HG03175 (cell line): ENCODE data around the gene NUB1.

Experiments
- ATAC-seq: cut with Tn5 transposase; IDR thresholded peaks from one replicate; pipeline ENCODE4 v1.9.1; 2021; ENCODE audit warnings: mild to moderate bottlenecking, moderate library complexity; ENCODE audit not compliant: unreplicated experiment

Gene NUB1

GRCh38 chr7:151374726-151375125, 33.1 kb downstream of the NUB1 start:
- ATAC-seq: no peak

DNA sequence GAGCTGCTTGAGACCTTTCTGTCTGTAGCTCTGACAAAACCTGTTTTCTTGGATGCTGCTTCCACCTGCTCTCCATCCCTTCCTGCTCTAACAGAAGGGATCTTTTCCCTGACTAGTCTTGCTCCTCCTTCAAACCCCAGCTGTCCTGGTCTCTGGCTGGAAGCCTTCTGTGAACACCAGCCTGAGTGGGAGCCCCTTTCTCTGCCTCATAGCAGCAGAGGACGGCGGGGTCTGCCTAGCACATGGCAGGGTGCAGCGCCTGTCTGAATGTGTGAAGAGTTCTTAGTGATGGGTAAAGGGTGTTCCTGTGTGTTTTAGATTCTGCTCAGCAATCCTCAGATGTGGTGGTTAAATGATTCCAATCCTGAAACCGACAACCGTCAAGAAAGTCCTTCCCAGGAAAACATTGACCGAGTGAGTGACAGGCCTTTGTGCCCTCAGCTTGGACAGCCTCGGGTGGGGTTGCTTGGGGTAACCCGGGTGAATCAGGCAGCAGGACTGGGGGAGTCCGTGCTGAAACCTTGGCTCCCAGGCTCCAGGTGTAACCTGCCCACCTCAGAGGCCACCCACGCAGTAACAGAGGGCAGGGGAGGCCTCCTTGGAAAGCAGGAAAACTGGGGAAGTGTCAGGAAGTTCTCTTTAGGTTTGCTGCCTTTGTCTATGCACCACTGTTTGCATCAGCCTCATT, 34.1 kb downstream of the NUB1 start:
- ATAC-seq: no peak

DNA sequence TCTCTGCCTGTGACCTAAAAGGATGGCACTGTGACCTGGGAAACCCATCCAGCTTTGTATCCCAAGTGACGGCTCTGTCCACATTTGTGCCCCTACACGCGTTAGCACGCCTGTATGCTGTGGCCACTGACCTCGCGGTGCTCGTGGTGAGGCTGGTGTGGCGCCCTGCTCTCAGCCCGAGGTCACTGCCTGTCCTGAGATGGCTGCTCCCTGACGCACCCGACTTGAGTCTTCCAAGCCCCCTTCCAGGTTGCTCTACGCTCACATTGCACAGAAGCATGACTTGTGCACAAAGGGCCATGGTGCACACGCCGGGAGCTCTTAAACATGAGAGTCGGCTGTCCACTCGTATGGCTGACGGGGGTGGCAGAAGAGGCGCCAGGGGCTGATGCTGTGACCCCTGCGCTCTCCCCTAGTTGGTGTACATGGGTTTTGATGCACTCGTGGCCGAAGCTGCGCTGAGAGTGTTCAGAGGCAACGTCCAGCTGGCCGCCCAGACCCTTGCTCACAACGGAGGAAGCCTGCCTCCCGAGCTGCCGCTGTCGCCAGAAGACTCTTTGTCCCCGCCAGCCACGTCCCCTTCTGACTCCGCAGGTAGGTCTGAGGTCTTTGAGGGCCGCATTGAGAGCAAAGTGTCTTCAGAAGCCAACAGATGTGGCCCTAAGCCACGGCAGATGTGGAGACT, 34.7 kb downstream of the NUB1 start:
- no peak for ATAC-seq

DNA sequence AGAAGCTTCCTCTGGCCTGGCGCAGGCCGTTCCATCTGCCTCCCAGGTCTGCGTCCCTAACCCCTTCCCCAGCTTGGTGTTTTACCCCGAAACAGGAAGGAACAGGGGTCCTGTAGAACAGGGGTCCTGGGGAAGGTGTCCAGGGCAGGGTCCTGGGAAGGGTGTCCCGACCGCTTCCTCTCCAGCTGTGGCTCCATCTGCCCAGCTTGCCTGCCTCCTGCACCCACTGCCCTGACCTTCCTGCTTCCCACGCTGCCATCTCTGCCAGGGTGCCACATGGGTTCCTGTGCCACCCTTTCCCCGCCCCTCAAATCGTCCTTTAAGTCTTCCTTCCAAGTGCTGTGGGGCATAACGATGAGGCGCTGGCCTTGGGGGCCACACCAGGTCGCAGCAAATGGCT, 35.8 kb downstream of the NUB1 start:
- no peak for ATAC-seq

DNA sequence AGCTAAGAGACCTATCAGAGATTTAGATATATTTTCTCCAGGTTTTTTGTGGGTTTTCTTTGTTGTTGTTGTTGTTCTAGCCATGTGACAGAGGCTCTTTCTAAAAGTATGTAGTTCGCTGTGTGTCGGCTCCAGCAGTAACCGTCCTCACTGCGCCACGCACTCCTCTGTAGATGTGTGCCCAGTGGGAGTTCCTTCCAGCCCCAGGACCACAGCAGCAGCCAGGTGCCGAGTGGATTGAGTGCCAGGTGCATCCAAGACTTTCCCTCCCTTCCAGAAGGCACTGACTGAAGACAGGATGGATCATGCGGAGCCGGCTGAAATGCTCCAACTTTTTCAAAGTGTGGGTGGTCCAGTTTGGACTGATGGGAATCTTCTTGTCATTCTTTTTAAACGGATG, 36.4 kb downstream of the NUB1 start:
- no peak for ATAC-seq

DNA sequence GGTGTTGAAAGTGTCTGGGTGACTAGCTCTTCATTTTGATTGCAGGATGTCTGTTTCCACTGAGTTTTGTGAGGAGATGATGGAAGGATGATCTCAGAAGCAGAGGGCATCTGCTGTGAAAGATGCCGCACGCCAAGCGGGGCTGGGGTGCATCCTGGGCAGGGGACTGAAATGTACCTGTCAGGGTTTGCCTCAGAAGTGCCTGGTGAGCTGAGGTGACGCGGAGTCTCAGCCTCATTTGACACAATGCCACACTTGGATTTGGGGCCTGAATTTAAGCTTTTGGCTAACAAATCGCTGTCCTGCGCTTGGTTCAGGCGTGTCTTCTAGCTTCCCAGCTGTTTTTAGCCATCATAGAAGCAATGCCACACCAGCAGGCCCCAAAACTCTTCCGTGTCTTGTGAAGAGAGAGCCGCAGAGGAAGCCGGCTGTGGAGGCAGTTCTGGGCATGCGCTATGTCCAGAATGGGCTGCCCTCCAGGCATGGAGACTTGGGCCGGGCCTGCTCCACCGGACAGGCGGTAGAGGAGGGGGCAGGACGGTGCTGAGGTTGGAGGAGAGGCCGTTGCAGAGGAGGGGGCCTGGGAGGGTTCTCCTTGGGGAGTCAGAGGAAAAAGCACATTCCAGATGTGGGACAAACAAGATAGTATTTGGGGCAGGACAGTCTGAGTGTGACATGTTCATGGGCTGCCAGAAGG, 37.0 kb downstream of the NUB1 start:
- no peak for ATAC-seq

GRCh38 chr7:151379193-151379520, 37.5 kb downstream of the NUB1 start:
- ATAC-seq: no peak

DNA sequence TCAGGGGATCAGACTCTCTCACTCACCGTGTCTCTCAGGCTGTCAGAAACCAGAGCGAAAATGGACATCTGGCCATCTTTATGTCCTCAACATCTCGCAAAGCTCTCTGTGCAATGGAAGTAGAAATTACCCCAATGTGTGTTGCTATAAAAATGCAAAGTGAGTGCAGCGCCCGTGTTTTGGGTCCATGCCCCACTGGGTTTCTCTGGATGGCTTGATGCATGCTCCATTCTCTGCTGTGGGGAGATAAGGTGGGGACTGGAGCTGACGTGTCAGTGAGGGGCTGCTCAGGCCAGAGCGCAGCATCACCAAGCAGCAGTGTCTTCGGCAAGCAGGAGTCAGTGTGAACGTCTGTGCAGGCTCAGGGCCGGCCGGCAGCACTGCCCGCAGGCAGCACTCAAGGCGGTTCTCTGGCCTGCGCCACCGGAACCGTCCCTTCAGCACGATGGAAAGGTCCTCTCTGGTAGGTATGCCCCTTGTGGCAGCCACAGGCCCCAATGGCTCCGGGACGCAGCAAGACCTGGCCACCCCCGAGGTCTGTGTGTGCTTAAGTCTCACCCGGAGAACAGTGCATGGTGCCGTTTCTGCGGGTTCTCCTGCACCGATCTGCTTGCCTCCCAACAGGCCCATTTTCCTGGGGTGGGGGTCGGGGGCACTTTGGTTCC, 38.1 kb downstream of the NUB1 start:
- ATAC-seq: no peak

GRCh38 chr7:151380199-151381097, 38.8 kb downstream of the NUB1 start:
- no peak for ATAC-seq

DNA sequence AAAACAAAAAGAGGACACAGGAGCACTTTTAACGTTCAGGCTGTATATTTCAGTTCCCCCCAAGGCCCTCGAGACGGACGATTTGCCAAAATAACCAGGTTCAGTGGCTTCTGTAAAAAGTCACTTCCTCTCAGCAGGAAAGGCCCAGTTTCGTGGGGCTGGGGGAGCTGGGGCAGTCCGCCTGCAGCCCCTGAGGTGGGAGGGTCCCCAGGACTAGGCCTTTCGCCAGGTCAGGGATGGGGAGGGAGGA, 39.4 kb downstream of the NUB1 start:
- ATAC-seq: no peak

DNA sequence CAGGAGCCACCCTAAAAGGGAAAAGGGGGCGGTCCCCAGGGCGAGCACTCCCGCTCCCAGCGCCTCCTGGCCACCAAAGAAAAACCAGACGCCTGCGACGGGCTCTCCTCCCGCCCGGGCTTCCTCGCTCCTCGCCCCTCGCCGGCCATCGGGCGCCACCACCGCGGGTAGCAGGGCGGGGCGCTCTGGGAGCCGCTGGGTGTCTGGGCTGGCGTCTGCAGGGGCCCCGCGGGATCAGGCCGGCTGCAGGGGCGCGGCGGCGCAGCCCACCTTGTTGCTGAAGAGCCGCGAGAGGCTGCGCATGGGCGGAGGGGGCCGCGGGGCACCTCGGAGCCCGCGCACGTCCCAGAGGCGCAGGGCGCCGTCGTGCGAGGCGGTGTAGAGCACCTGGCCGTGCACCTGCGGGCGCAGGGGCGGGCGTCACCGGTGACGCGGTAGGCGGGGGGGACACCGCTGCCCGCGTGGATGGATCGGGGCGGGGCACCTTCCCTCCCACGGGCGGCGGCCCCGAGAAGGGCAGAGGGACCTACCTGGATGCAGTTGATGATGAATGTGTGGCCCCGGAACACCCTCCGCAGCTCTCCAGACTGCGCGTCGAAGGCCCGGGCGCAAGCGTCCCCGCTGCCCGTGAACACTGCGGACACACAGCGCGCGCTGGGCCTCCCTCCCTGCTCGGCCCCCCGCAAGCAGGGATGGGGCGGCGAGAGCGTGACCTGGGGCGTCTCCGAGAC, 39.9 kb downstream of the NUB1 start:
- no peak for ATAC-seq

DNA sequence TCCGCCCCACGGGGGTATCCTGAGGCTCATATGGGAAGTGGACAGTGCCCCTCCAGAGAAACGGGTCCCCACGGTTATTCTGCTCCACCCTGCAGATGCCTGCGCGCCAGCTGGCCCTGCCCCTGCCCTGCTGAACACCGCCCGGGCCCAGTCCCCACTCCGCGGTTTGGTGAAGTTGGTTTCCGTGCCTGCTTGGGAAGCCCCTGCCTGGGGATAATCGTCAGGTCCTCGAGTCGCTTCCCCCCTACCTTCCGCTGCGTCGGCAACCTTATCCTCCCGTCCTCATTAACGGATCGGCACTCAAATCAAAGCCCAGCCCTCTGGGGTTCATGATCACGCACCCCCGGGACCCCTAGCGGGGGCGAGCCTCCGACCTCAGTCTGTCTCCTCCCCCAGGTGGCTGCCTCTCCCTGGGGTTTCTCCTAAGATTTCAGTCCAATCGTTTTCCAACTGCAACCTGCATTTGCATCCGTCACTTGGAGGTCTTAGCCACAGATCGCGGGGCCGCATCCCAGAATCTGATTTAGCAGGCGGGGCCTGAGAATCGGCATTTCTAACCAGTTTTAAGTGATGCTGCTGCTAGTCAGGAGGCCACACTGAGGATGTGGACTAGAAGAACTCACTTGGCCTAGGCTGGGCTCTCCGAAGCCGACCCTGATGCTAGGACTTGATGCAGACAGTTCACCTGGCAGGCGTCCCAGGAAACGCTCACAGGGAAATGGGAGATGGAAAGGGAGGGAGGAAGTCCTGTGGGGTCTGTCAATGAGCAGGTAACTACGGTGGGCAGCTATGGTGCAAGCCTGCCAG, 40.7 kb downstream of the NUB1 start:
- no peak for ATAC-seq

DNA sequence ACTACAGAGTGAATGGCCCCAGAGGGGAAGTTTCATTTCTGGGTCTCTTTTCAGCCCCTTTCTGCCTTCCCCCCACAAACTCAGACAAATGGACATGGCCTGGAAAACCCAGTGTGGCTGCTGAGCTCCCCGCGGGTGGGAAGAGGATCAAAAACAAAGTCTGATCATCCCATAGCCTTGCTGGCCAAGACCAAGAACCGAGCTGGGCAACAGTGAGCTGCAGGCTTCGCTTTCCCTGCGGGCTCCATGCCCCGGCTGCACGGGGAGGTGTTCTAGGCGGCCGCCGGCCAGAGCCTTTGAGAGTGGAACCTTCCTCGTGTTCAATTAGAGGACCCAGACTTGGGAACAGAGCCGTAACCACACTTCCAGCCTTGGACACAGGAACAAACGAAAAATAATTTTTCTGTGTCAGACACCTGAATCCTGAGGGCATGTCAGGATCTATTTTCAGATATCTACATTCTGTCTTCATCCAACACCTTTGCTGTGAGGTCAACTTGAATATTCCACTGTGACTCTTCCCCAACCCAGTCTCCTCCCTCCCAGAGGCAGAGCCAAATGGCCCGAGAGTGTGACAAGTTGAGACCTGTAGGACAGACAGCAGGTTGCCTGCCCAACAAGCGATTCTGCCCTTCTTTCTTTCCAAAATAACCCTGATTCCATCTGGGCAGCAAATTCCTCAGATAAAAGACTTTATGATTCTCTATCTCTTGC, 42.2 kb downstream of the NUB1 start:
- ATAC-seq: no peak

DNA sequence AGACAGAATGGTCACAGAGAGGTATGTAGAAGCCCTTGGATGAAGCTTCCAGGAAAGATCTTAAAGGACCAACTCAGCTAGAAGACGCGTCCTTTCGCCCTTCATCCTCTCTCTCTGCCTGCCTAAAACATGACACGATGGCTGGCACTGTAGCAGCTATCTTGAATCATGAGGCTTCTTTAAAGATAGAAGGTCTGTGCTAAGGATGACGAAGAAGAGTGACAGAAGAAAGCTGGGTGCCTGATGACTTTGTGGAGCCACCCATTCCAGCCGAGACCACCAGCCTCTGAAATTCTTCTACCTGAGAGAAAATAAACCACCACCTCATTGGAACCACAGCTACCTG, 42.7 kb downstream of the NUB1 start:
- ATAC-seq: no peak

DNA sequence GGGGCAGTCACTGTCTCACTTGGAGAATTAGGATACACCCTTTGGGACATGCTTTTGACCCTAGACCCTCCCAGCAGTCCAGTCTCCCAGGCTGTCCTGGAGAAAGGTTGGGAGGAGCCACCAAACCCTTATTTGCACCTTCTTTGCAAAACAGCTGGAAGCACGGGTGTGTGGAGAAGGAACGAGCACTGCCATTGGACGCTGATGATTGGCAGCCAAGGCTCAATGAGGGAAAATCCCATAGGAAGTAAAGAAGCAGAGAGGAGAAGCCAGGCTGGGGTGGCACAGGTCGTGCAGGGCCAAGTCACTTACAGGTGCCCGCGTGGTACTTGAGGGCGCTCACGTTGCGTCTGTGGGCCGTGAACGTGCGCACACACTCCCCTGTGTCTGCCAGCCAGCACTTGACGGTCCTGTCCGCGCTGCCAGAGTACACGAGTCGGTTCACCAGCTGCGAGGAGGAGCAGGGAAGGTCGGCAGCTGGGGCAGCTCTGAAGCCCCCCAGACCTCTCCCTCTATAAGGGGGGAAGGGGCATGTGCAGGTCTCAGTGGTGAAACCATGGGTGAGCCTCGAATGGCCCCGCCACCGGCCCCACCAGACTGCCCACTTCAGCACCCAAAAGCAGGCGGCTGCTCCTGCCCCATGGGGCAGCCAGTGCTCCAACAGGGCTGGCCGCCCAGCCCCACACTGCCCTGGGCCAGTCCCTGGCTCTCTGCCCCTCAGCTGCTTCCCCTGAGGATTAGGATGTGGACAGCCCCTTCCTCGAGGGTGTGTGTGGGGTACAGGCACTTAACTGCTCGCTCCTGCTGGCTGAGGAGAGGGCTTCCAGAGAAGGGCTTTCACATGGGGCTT, 43.4 kb downstream of the NUB1 start:
- no peak for ATAC-seq

- no peak for ATAC-seq
Measured at GRCh38 chr7:151385626-151386300, 44.2 kb downstream of the NUB1 start.

DNA sequence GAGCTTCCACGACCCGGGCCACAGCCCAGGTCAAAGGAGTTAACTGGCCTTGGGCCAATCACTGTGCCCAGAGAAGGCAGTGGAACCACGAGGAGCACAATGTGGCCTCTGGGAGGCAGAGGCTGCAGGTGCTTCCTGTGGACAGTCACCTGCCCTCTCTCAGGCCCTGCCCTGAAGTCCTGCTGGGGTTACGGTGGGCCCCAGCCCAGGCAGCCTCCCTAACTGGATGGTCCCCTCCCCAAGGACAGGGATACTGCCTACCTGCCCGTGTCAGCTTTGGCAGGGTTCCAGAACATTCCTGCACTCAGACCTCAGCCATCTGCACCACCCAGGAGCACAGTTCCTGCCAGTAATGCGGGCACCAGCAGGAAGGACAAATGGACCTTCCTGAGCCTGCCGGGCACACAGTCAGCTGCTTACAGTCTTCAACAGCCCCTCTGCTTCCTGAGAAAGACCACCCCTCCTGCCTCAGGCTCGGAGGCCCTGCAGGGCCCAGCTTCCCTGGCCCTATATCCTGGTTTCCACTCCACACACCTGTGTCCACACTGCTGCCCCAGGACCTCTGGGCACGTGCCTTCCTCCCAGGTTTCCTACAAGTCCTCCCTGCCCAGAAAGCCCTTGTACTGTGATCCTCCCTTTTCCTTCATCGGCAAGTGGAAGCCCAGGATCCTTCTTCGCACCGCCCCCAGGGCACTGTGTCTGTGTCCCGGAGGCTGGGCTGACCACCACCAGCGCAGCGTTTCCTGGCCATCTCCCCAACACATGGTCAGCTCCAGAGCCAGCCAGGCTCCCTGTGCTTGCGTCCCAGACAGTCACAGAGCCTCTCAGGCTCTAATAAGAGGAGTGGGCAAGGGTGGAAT, 44.9 kb downstream of the NUB1 start:
- no peak for ATAC-seq
